ENCODE data around the gene FOXP4.

DNA sequence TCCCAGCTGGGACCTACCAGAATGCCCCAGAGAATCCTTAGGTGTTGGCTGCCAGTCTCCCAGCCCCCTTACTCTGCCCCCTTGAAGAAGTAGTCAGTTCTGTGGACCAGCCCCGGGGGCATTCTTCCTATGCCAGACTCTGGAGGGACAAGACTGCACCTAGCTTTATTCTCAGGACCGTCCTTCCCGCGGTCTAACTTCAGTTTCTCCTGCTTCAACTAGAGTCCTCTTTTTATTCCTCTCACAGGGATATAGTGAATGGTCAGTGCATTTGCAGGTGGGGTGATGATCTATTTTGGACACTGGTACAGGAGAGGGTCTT lies 56.2 kb downstream of the FOXP4 start:
- TF ChIP-seq, protein P1, sequence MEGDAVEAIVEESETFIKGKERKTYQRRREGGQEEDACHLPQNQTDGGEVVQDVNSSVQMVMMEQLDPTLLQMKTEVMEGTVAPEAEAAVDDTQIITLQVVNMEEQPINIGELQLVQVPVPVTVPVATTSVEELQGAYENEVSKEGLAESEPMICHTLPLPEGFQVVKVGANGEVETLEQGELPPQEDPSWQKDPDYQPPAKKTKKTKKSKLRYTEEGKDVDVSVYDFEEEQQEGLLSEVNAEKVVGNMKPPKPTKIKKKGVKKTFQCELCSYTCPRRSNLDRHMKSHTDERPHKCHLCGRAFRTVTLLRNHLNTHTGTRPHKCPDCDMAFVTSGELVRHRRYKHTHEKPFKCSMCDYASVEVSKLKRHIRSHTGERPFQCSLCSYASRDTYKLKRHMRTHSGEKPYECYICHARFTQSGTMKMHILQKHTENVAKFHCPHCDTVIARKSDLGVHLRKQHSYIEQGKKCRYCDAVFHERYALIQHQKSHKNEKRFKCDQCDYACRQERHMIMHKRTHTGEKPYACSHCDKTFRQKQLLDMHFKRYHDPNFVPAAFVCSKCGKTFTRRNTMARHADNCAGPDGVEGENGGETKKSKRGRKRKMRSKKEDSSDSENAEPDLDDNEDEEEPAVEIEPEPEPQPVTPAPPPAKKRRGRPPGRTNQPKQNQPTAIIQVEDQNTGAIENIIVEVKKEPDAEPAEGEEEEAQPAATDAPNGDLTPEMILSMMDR (IDR thresholded peaks at IDR 0.05; ENCODE audit: low read length) = no peak
- no peak for TF ChIP-seq EZH2 (IDR thresholded peaks at IDR 0.05; ENCODE audit: borderline replicate concordance, low read length)

All from OCI-LY1 (cell line).